ENCODE measurements around the gene SPSB1.

The SPSB1 gene

GRCh38 chr1:9374748-9375341 is 82.2 kb downstream of the SPSB1 start:
- TF ChIP-seq CTCF (conservative IDR thresholded peaks at IDR 0.05; ENCODE audit: control insufficient read depth, insufficient read depth, low read depth, low read length): no peak
- DNase-seq (ENCODE audit: low read depth): peak; percentile 20
- H3K4me3 ChIP-seq (ENCODE audit: control insufficient read depth, low read depth, low read length): no peak overlapping the region

DNA sequence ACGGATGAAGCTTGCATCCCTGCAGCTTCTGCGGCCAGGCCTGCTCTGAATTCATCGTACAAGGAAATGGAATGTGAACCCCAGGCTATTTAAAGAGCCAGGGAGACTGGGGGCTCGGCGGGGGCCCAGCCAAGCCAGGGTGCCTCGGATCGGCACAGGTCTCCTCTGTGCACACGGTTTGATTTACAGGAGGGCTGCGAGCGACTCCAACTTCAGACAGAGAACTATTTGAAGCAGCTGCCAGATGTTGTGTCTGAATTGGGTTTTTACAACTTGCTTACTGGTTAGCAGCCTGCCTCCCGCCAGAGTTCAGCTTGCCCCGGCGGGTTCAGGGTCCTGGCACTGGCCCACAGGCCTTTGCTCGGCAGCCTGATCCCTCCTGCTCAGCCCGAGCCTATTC is 83.2 kb downstream of the SPSB1 start:
- DNase-seq (ENCODE audit: low read depth): no peak
- no peak for TF ChIP-seq CTCF (conservative IDR thresholded peaks at IDR 0.05; ENCODE audit: control insufficient read depth, insufficient read depth, low read depth, low read length)
- H3K4me3 ChIP-seq (ENCODE audit: control insufficient read depth, low read depth, low read length): no peak overlapping the region

- no peak overlapping the region for H3K4me3 ChIP-seq (ENCODE audit: control insufficient read depth, low read depth, low read length)
- TF ChIP-seq CTCF (conservative IDR thresholded peaks at IDR 0.05; ENCODE audit: control insufficient read depth, insufficient read depth, low read depth, low read length): no peak
- no peak for DNase-seq (ENCODE audit: low read depth)
Measured at GRCh38 chr1:9376430-9376829, 83.7 kb downstream of the SPSB1 start.

GRCh38 chr1:9376886-9377333 is 84.2 kb downstream of the SPSB1 start:
- H3K4me3 ChIP-seq (ENCODE audit: control insufficient read depth, low read depth, low read length): no peak overlapping the region
- peak; percentile 80 for DNase-seq (ENCODE audit: low read depth)
- no peak for TF ChIP-seq CTCF (conservative IDR thresholded peaks at IDR 0.05; ENCODE audit: control insufficient read depth, insufficient read depth, low read depth, low read length)

DNA sequence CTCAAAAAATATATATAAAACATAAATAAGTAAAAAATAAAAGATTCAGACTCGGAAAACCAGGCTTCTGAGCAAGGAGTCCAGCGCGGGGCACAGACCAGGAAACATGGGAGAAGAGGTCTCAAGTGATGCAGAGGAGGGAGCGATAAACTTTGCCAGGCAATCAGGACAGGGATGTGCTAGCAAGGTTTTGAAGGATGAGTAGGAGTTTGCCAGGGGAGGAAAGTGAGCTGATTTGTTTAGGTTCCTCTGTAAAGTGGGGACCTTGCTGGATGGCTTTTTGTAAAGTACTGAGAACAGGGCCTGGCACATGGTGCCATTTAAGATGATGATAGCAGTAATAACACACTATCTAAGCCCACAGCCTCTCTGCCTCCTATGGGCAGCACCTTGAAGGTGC is 86.1 kb downstream of the SPSB1 start:
- H3K4me3 ChIP-seq (ENCODE audit: control insufficient read depth, low read depth, low read length): no peak overlapping the region
- no peak for TF ChIP-seq CTCF (conservative IDR thresholded peaks at IDR 0.05; ENCODE audit: control insufficient read depth, insufficient read depth, low read depth, low read length)
- DNase-seq (ENCODE audit: low read depth): no peak

- H3K4me3 ChIP-seq (ENCODE audit: control insufficient read depth, low read depth, low read length): no peak overlapping the region
- no peak for TF ChIP-seq CTCF (conservative IDR thresholded peaks at IDR 0.05; ENCODE audit: control insufficient read depth, insufficient read depth, low read depth, low read length)
- DNase-seq (ENCODE audit: low read depth): no peak
Measured at GRCh38 chr1:9380711-9381110, 88.0 kb downstream of the SPSB1 start.

Measured in fibroblast of mammary gland (primary cell).